H1 (cell line): ENCODE results near the gene MYO18A. TPM values are rescaled to one million over a fixed set of nuclear protein-coding genes. Genes with fewer than 3 reads are reported as not detected.

ENCODE experiments used
- CTCF ChIA-PET: fragments of 300-600 bp; sonication (Branson Sonifier 250); formaldehyde crosslinking; loops from one replicate; lab custom pipeline; 2021; ENCODE audit not compliant: partially characterized antibody; lab: Charles Lee
- POLR2A ChIA-PET: fragments of 300-600 bp; sonication (Branson Sonifier 250); formaldehyde crosslinking; loops from one replicate; lab custom pipeline; 2021; ENCODE audit warnings: inconsistent platforms; ENCODE audit not compliant: partially characterized antibody; lab: Charles Lee
- DNase-seq, 2 experiments: peaks; one replicate each; pipeline versions ENCODE4 v3.0.0 to v3.0.0-alpha.2; 2010 to 2022; ENCODE audit warnings: low spot score in 2 of 2, low read depth in 1 of 2, mixed read lengths in 1 of 2
- FAIRE-seq: peaks from 2 replicates; lab custom pipeline; 2011; peaks lifted over from hg19 to GRCh38; lab: Jason Lieb, UNC
- H2AFZ ChIP-seq: 2 replicates; pipeline ENCODE4 v1.8.1; 2012; ENCODE audit warnings: low read length, inconsistent platforms
- H2AK5ac ChIP-seq: 2 replicates; pipeline ENCODE4 v1.6.1; 2013; ENCODE audit warnings: low read depth, low read length
- H2BK120ac ChIP-seq: replicated peaks from 2 replicates; pipeline ENCODE3; 2013; ENCODE audit warnings: low read depth, low read length, inconsistent platforms
- H2BK12ac ChIP-seq: 2 replicates; pipeline ENCODE4 v1.6.1; 2013; ENCODE audit warnings: low read depth, low read length
- H2BK15ac ChIP-seq: 2 replicates; pipeline ENCODE4 v1.6.1; 2013; ENCODE audit warnings: low read length
- H2BK20ac ChIP-seq: 2 replicates; pipeline ENCODE4 v1.6.1; 2013; ENCODE audit warnings: low read length
- H2BK5ac ChIP-seq: 2 replicates; pipeline ENCODE4 v1.6.1; 2013; ENCODE audit warnings: low read depth, low read length
- H3K14ac ChIP-seq: 2 replicates; pipeline ENCODE4 v1.6.1; 2013; ENCODE audit warnings: inconsistent platforms; ENCODE audit not compliant: insufficient read length
- H3K18ac ChIP-seq: 2 replicates; pipeline ENCODE4 v1.6.1; 2013; ENCODE audit warnings: low read length; ENCODE audit errors: extremely low read depth
- H3K23ac ChIP-seq: 2 replicates; pipeline ENCODE4 v1.6.1; 2013; ENCODE audit warnings: inconsistent platforms; ENCODE audit not compliant: insufficient read length
- H3K23me2 ChIP-seq: 2 replicates; pipeline ENCODE4 v1.6.1; 2013; ENCODE audit warnings: low read depth, low read length
- H3K27ac ChIP-seq: 2 replicates; pipeline ENCODE4 v1.6.1; 2011; ENCODE audit warnings: low read depth, low read length, inconsistent platforms
- H3K27me3 ChIP-seq, 4 experiments: replicated peaks in 1 of 4; 1 replicate in 1 of 4; 2 replicates in 3 of 4; pipeline versions ENCODE4 v1.6.1 to v1.8.1; 2011 to 2013; ENCODE audit warnings: low read length in 3 of 4, mild to moderate bottlenecking in 3 of 4, inconsistent platforms in 2 of 4, mixed read lengths in 2 of 4, moderate library complexity in 1 of 4; ENCODE audit not compliant: control insufficient read depth in 3 of 4, insufficient read depth in 3 of 4; ENCODE audit errors: extremely low read depth in 1 of 4
- H3K36me3 ChIP-seq, 4 experiments: 2 replicates each; pipeline versions ENCODE4 v1.6.1 to v1.8.1; 2011 to 2013; ENCODE audit warnings: mild to moderate bottlenecking in 4 of 4, low read length in 3 of 4, moderate library complexity in 2 of 4, control low read depth in 1 of 4, inconsistent platforms in 1 of 4; ENCODE audit not compliant: insufficient read depth in 4 of 4, control insufficient read depth in 2 of 4
- H3K4ac ChIP-seq: replicated peaks from 2 replicates; pipeline ENCODE3; 2013; ENCODE audit warnings: low read length, low read depth, mixed read lengths, inconsistent platforms; ENCODE audit not compliant: insufficient read length
- H3K4me1 ChIP-seq, 4 experiments: replicated peaks in 1 of 4; 1 replicate in 1 of 4; 2 replicates in 3 of 4; pipeline versions ENCODE4 v1.6.1 to v1.8.1; 2011 to 2013; ENCODE audit warnings: low read length in 3 of 4, inconsistent platforms in 2 of 4, mixed read lengths in 1 of 4; ENCODE audit not compliant: insufficient read depth in 4 of 4, control insufficient read depth in 3 of 4
- H3K4me2 ChIP-seq, 2 experiments: 2 replicates each; pipeline versions ENCODE4 v1.6.1 to v1.8.1; 2011 to 2013; ENCODE audit warnings: low read depth in 2 of 2, low read length in 2 of 2, control low read depth in 1 of 2, inconsistent platforms in 1 of 2, mild to moderate bottlenecking in 1 of 2; ENCODE audit not compliant: insufficient read depth in 1 of 2
- H3K4me3 ChIP-seq, 4 experiments: fragments of 200-600, 300-600 bp in 1 of 4; sonication (generic), shearing (Covaris generic), sonication (Bioruptor Twin) in 1 of 4; 2 replicates each; pipeline versions ENCODE4 v1.5.1 to v1.8.1; 2011 to 2016; ENCODE audit warnings: low read length in 4 of 4, low read depth in 3 of 4, control low read depth in 2 of 4, inconsistent platforms in 2 of 4, mild to moderate bottlenecking in 2 of 4, mixed read lengths in 1 of 4, moderate library complexity in 1 of 4; ENCODE audit not compliant: insufficient read depth in 2 of 4; ENCODE audit errors: extremely low read depth in 1 of 4
- H3K56ac ChIP-seq: replicated peaks from 2 replicates; pipeline ENCODE3; 2013; ENCODE audit warnings: low read depth, mild to moderate bottlenecking, mixed read lengths, low read length, inconsistent platforms; ENCODE audit not compliant: insufficient read length
- H3K79me1 ChIP-seq: 2 replicates; pipeline ENCODE4 v1.6.1; 2013; ENCODE audit warnings: low read depth, low read length, control low read depth
- H3K79me2 ChIP-seq, 2 experiments: 2 replicates each; pipeline versions ENCODE4 v1.6.1 to v1.8.1; 2012 to 2013; ENCODE audit warnings: low read length in 2 of 2, mild to moderate bottlenecking in 2 of 2, inconsistent platforms in 1 of 2; ENCODE audit not compliant: insufficient read depth in 2 of 2, control insufficient read depth in 1 of 2
- H3K9ac ChIP-seq, 4 experiments: replicated peaks in 1 of 4; 1 replicate in 1 of 4; 2 replicates in 3 of 4; pipeline versions ENCODE4 v1.6.1 to v1.8.1; 2011 to 2013; ENCODE audit warnings: low read depth in 3 of 4, low read length in 3 of 4, control low read depth in 2 of 4, mild to moderate bottlenecking in 2 of 4, moderate library complexity in 2 of 4, inconsistent platforms in 1 of 4; ENCODE audit errors: extremely low read depth in 1 of 4
- H3K9me3 ChIP-seq, 2 experiments: 2 replicates each; pipeline versions ENCODE4 v1.6.1 to v1.8.1; 2012 to 2013; ENCODE audit warnings: mild to moderate bottlenecking in 2 of 2, moderate library complexity in 2 of 2, control low read depth in 1 of 2, inconsistent platforms in 1 of 2, low read depth in 1 of 2, low read length in 1 of 2, mixed read lengths in 1 of 2; ENCODE audit not compliant: insufficient read depth in 2 of 2
- H4K20me1 ChIP-seq, 2 experiments: replicated peaks in 1 of 2; 2 replicates each; pipeline versions ENCODE3 to v1.8.1; 2011 to 2013; ENCODE audit warnings: inconsistent platforms in 2 of 2, low read length in 2 of 2, mild to moderate bottlenecking in 1 of 2; ENCODE audit not compliant: insufficient read depth in 2 of 2, control insufficient read depth in 1 of 2
- H4K5ac ChIP-seq: 2 replicates; pipeline ENCODE4 v1.6.1; 2013; ENCODE audit warnings: low read length, low read depth, mixed read lengths, inconsistent platforms; ENCODE audit not compliant: insufficient read length
- H4K8ac ChIP-seq: 2 replicates; pipeline ENCODE4 v1.8.0; 2013; ENCODE audit warnings: mild to moderate bottlenecking, moderate library complexity, low read length, inconsistent platforms; ENCODE audit not compliant: insufficient read depth; ENCODE audit errors: extremely low read depth
- H4K91ac ChIP-seq: replicated peaks from 2 replicates; pipeline ENCODE3; 2013; ENCODE audit warnings: low read length, mixed read lengths, inconsistent platforms; ENCODE audit not compliant: insufficient read length
- CREB1 ChIP-seq: IDR thresholded peaks from 2 replicates; pipeline ENCODE4 v1.6.1; 2012; ENCODE audit warnings: inconsistent platforms
- EP300 ChIP-seq, 2 experiments: IDR thresholded peaks; 1 replicate in 1 of 2; 2 replicates in 1 of 2; pipeline ENCODE4 v1.6.1; 2011 to 2012; ENCODE audit warnings: low read depth in 2 of 2, low read length in 2 of 2, mild to moderate bottlenecking in 2 of 2, borderline replicate concordance in 1 of 2, inconsistent platforms in 1 of 2, moderate library complexity in 1 of 2
- HDAC6 ChIP-seq: IDR thresholded peaks from one replicate; pipeline ENCODE4 v1.7.1; 2012; ENCODE audit warnings: low read depth, mild to moderate bottlenecking, inconsistent platforms, low read length, moderate library complexity
- KDM4A ChIP-seq: IDR thresholded peaks from one replicate; pipeline ENCODE4 v1.7.1; 2012; ENCODE audit warnings: low read depth, mild to moderate bottlenecking, moderate library complexity, low read length, inconsistent platforms; ENCODE audit not compliant: severe bottlenecking
- NRF1 ChIP-seq: IDR thresholded peaks from 2 replicates; pipeline ENCODE4 v1.6.1; 2011; ENCODE audit warnings: mild to moderate bottlenecking, low read depth, low read length, improper control_type of control experiment
- RAD21 ChIP-seq, 2 experiments: IDR thresholded peaks in 1 of 2; conservative IDR thresholded peaks in 1 of 2; 2 replicates each; pipeline ENCODE4 v1.6.1; 2011; ENCODE audit warnings: low read depth in 2 of 2, low read length in 2 of 2, improper control_type of control experiment in 1 of 2, inconsistent platforms in 1 of 2, mild to moderate bottlenecking in 1 of 2, moderate library complexity in 1 of 2
- RBBP5 ChIP-seq: IDR thresholded peaks from 2 replicates; pipeline ENCODE4 v1.7.1; 2012; ENCODE audit warnings: low read depth, mild to moderate bottlenecking, inconsistent platforms, low read length, moderate library complexity, borderline replicate concordance
- RFX5 ChIP-seq: IDR thresholded peaks from 2 replicates; pipeline ENCODE4 v1.6.1; 2011; ENCODE audit warnings: low read depth, low read length, improper control_type of control experiment, borderline replicate concordance
- SP2 ChIP-seq: IDR thresholded peaks from 2 replicates; pipeline ENCODE4 v1.6.1; 2012; ENCODE audit warnings: mild to moderate bottlenecking, low read length, inconsistent platforms
- TEAD4 ChIP-seq: IDR thresholded peaks from 2 replicates; pipeline ENCODE4 v1.6.1; 2012; ENCODE audit warnings: low read depth, low read length, inconsistent platforms, mixed read lengths
- WGBS, 2 experiments: shearing (Covaris generic) in 1 of 2; methylation state at CpG; one replicate each; pipeline versions ENCODE4 v1.1.6 to v1.1.7; 2013 to 2015; ENCODE audit warnings: low lambda C conversion rate in 2 of 2, mixed read lengths in 2 of 2, inconsistent platforms in 1 of 2, low coverage in 1 of 2, missing lambda C conversion rate in 1 of 2; ENCODE audit not compliant: insufficient replicate concordance in 2 of 2, insufficient coverage in 1 of 2, insufficient read length in 1 of 2; ENCODE audit errors: extremely low coverage in 1 of 2, missing lambda C conversion rate in 1 of 2; 5-methylcytosine and 5-hydroxymethylcytosine counted together
- polyA plus RNA-seq, 7 experiments: library from polyadenylated mRNA; depleted of rRNA in 3 of 7; stranded (reverse) in 5 of 7; unstranded in 2 of 7; fragments of >200 nt in 5 of 7; fragments of 200-250 nt in 2 of 7; gene quantifications; 1 replicate in 5 of 7; 2 replicates in 1 of 7; 4 replicates in 1 of 7; pipeline versions ENCODE4 v1.2.1 to v1.2.3, GENCODE V29; 2011 to 2013; ENCODE audit warnings: missing spikeins in 2 of 7, mixed read lengths in 2 of 7
- total RNA-seq: library from RNA; stranded (reverse); fragmentation: NEBNext Ultra II Directional; extraction: Animal tissue kit (Norgen Biotek cat#: 25700); gene quantifications from 2 replicates; pipeline ENCODE4 v1.2.1, GENCODE V29; 2021

MYO18A gene
- total and polyA plus RNA-seq, 2 of the 8 experiments (the other 6 are each of a cell fraction or from before 2014, with no cell fraction given), result 7.6 to 43.8 TPM

DNA sequence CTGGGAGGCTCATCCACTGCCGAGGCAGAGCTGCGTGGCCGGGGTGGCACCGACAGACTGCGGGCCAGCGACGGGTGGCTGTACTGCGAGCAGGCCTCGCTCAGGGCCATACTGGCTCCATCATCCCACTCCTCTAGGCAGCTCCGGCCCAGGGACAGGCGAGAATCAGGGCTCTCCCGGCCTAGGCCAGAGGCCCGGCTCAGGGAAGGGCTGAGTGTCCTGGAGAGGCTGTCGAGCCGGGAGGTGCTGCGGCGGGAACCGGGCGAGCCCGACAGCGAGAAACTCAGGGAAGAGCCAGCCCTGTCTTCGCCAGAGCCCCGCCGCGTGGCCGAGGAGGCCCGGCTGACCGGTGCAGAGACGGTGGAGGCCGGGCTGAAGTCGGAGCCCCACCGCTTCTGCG is 99.9 kb downstream of the MYO18A start:
- POLR2A ChIA-PET, result interaction anchor here (1.2 to 2.4 kb wide), 2 partner anchors 11 to 49 kb away, joined by 3 to 7 read pairs; no protein-coding TSS in a partner anchor
- no peak for TF ChIP-seq HDAC6
- TF ChIP-seq RFX5, result no peak
- TF ChIP-seq CREB1, result no peak
- TF ChIP-seq KDM4A, result no peak
- no peak for TF ChIP-seq EP300 (IDR thresholded peaks at IDR 0.05; ENCODE audit: borderline replicate concordance in 1 of 2, low read depth in 2 of 2, low read length in 2 of 2)
- no peak for TF ChIP-seq NRF1
- TF ChIP-seq SP2, result no peak
- TF ChIP-seq RBBP5, result no peak
- no peak for TF ChIP-seq RAD21 (IDR thresholded peaks at IDR 0.05 in 1 of 2, conservative IDR thresholded peaks at IDR 0.05 in 1 of 2; ENCODE audit: low read depth in 2 of 2, low read length in 2 of 2)
- no peak for TF ChIP-seq TEAD4
- Histone ChIP-seq H3K14ac (no peak overlapping the region), H3K36me3 (peaks cover 0 to 13% (median 5%) of the 10 kb centered on the region in 4 experiments; a peak in 4 of 8 replicates), H3K23ac (no peak overlapping the region), H3K79me1 (no peaks in the 10 kb centered on the region), H3K9me3 (no peaks in the 10 kb centered on the region), H3K56ac (no peak overlapping the region), H4K8ac (no peak overlapping the region), H3K4me2 (no peak overlapping the region), H2BK120ac (no peak overlapping the region), H3K18ac (no peak overlapping the region), H4K91ac (no peak overlapping the region), H2BK12ac (no peak overlapping the region), H2BK20ac (no peak overlapping the region), H3K27ac (no peak overlapping the region), H2AFZ (no peak overlapping the region), H4K5ac (no peak overlapping the region), H2BK5ac (no peak overlapping the region), H3K4me3 (no peak overlapping the region), H3K4ac (no peak overlapping the region), H3K27me3 (no peaks in the 10 kb centered on the region; a peak in 1 of 7 replicates), H3K9ac (no peak overlapping the region), H2BK15ac (no peak overlapping the region), H3K4me1 (peaks cover 18 to 31% (median 22%) of the 10 kb centered on the region in 4 experiments), H2AK5ac (no peak overlapping the region), H3K79me2 (no peaks in the 10 kb centered on the region), H4K20me1 (peaks cover 0 to 2% of the 10 kb centered on the region in 2 experiments), H3K23me2 (no peaks in the 10 kb centered on the region)
- 96% methylated on average over 20 of the region's 33 CpGs; no CpG with 5 or more reads in 1 of the 2 experiments for WGBS, 2 experiments
- CTCF ChIA-PET, result interaction anchor here (1.3 to 4.7 kb wide), 3 partner anchors 44 to 116 kb away, joined by 3 to 30 read pairs (median 4); no protein-coding TSS in a partner anchor
- FAIRE-seq, result no peak
- DNase-seq, result no peak
